ENCODE measurements around the gene ERVH48-1.
"Not testable (repeated sequence)": the region's sequence is repeated elsewhere in the genome, so short reads cannot be mapped to it uniquely, and the experiment has no call there.

The ERVH48-1 gene

DNA sequence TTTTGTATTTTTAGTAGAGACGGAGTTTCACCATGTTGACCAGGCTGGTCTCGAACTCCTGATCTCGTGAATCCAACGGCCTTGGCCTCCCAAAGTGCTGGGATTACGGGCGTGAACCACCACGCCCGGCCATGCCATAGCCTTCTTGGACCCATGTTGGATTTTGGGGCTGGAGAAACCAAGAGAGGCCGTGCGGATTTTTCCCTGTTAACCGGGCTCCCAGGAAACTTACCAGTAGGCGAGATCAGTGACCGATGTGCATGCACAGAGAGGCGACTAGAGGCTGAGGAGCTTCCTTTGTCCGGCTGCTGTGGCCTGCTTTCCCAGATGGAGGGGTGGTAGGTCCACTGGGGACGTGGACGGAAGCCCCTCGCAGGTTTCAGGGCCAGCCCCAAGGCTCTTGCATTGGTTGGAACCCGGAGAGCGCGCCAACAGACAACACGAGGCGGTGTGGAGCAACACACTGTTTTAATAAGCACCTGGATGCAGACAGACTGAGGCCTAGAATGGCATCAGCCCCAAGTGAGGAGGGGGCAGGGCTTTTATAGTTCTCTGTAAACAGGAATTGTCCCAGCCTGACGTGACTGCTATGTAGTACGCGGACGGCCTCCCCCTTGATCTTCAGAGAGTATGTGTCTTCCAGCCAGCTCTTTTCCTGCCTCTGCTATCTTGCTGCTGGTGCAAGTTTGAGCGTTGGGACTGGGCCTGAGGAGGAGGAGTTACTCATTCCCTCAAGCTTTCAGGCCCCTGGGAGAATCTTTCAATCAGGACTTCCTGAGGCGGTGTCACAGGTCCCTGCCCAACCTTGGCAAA is at the start of gene ERVH48-1:
ERVH48-1 (minus strand) TSS at position 517 of the 813 bp plus-strand sequence. CDS start 6,624 bp downstream, outside the sequence.
- no peak for DNase-seq (ENCODE audit: low spot score)

DNA sequence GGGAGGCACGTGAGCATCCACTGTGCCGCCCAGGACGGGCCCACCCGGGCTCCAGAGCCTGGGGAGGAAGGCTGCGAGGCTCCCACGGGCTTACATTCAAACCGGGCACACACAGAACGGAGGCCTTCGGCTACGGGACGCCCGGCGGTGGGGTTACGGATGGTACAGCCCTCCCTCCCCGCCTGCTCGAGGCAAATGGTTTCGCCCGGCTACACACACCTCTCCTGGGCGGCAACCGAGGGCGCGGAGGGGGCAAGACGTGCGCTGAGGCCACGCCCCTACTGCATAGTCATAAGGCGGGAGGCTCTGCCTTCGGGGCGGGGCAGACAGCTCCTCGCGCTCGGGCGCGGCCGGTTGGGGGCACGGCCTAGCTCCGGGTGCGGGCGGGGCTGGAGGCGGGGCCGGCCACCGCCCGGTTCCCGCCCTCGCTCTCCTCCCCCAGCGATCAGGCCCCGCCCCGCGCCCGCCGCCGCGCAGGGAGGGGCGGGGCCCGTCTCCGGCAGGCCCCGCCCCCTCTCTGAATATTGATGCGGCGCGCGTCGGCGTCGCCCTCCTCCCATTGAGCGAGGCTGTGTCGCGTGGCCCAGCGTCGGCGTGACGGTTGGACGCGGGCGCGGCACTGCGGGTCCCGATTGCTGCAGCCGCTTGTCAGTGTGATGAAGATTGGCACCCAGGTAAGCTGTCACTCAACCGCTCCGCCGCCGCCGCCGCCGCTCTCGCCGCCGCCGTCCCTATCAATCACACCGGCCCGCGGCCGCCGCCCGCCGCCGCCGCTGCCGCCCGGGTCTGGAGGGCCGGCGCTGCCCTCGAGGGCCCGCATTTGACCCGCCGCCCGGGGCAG is 48.8 kb upstream of the ERVH48-1 start, which contains the start of gene PKNOX1:
PKNOX1 (plus strand) TSS at position 572 of the 841 bp plus-strand sequence. CDS start 29,820 bp downstream, outside the sequence.
- peak; percentile 97 for DNase-seq (ENCODE audit: low spot score)

DNA sequence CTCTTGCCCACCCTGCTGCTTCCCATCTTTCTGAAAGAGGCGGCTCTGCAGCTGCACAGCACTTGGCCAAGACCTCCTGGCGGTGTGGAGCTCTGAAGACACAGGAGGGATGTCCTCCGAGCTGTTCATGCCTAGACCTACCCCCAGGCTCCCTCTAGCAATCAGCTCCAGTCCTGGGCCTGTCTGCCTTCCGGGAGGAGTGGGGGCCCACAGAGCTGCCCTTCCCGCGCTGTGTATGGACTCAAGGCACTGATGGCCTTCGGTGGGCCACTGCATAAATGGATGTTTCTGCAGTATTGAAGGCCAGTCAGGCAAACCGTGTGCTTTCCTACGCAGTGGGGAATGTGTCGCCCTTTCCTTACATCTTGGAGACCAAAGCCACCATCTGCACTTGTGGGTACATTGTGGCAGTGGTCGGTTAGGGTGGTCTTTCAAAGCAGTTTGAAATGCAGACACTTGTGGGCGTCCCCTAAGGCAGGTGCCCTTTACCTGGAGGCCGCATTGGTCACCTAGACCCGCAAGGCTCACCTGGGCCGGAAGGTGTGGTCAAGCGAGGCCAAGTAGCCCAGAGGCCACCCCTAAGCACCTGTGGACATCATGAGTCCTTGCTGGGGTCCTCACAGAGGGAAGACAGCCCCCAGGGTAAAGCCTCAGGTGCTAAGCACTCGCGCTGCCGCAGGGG is 48.0 kb upstream of the ERVH48-1 start:
- no peak for DNase-seq (ENCODE audit: low spot score)

DNA sequence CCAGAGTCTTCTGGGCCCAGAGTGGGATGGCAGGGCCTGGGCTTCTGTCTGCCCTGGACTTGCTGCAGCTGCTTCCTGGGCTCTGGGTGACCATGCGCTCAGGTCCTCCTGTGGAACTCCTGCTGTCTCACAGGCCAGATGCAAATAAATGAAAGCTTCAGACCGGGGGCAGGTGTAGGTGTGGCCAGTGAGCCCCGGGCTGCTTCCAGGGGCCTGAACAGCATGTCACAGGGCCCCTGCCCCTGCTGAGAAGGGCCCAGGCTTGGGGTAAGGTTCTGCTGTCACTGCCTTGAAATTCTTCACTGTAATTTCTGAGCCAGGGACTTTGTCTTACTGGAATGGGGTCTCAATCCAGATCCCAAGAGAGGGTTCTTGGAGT is 46.5 kb upstream of the ERVH48-1 start:
- DNase-seq (ENCODE audit: low spot score) = no peak

DNA sequence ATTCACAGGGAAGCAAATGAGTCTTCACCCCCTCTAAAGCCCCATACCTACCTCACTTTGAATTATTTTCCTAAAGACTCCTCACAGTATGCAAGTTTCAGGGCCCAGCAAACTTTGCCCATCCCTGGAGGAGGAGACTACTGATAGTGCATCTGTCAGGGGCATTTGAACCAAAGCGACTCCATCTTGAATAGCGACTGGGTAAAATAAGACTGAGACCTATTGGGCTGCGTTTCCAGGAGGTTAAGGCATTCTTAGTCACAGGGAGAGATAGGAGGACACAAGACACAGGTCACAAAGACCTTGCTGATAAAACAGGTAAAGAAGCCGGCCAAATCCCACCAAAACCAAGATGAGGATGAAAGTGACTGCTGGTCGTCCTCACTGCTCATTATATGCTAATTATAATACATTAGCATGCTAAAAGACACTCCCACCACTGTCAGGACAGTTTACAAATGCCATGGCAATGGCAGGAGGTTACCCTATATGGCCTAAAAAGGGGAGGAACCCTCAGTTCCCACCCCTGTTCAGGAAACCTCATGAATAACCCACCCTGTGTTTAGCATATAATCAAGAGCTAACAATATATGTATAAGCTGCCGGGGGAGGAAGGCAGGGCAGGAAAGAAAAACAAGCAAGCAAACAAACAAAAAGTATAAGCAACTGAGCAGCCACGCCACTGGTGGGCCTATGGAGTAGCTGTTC is 45.7 kb upstream of the ERVH48-1 start:
- no peak for DNase-seq (ENCODE audit: low spot score)

DNA sequence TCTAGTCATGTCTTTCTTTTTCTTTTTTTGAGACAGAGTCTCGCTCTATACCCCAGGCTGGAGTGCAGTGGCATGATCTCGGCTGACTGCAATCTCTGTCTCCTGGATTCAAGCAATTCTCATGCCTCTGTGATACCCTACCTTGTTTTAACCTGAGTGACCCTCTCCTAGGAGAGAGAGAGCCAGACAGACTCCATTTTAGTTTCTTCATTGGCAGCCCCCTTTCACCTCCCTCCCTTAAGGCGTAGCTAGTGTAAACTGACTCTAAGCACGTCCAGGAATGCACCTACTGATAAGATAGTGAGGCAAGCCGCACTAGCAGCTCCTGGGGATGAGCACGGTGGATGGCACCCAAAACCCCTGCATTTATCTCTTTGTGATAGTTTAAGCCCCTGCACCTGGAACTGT is 43.8 kb upstream of the ERVH48-1 start:
- DNase-seq (ENCODE audit: low spot score) = no peak

DNA sequence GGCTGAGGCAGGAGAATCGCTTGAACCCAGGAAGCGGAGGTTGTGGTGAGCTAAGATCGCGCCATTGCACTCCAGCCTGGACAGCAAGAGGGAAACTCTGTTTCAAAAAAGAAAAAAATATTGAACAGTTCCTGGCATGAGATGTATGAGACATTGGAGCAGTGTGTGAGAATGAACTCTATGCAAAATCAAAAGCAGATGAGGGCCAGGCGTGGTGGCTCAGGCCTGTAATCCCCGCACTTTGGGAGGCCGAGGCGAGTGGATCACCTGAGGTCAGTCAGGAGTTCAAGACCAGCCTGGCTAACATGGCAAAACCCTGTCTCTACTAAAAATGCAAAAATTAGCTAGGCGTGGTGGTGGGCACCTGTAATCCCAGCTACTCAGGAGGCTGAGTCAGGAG is 42.2 kb upstream of the ERVH48-1 start:
- not testable (repeated sequence) for DNase-seq (ENCODE audit: low spot score)

DNA sequence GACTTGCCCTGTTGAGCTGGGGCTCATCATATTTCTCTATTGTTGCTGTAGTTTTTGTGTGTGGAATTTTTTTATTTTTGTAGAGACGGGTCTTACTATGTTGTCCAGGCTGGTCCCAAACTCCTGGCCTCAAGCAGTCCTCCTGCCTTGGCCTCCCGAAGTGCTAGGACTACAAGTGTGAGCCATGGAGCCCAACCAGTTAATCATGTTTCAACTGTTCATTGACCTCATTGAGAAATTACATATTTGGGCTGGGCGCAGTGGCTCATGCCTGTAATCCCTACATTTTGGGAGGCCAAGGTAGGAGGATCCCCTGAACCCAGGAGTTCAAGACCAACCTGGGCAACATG is 39.8 kb upstream of the ERVH48-1 start:
- no peak for DNase-seq (ENCODE audit: low spot score)

DNA sequence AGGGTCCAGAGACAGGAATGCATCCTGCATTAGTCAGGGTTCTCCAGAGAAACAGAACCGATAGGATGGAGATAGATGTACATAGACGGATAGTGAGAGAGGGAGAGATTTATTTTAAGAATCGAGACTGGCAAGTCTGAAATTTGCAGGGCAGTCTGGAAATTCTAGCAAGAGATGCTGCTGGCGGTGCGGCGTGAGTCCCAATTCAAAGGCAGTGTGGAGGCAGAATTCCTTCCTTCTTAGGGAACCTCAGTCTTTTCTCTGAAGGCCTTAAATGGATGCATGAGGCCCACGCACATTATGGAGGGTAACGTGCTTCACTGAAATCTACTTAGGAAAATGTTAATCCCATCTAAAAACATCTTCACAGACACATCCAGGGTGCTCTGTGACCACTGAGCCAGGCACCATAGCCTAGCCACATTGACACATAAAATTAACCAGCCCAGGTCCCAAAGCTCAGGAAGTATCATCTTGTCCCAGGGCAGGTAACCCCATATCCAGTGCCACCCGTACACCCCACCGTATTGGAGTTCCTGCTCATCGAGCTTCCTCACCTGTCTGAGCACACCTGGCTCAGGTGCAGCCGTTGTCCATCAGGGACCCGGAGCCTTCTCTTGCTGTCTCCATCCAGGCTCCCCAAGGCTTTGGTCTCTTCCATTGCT is 39.2 kb upstream of the ERVH48-1 start:
- no peak for DNase-seq (ENCODE audit: low spot score)

DNA sequence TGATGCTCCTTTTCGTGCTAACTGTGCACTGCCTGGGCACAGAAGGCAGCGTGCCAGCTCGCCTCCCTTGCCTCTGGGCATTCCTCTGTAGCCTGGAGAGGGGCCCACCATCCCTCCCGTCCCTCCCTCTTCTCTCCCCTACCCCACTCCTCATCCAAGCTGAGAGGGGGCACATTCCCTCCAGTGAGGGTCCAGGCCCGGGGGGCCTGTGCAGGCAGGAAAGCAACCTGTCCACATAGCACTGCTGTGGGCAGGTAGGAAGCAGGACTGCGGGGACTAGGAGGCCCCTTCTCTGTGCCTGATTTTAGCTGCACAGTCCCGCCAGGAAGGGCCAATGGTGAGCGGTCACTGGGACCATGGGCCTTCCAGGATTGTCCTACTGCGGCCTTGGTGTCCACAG is 38.7 kb upstream of the ERVH48-1 start:
- DNase-seq (ENCODE audit: low spot score) = no peak

DNA sequence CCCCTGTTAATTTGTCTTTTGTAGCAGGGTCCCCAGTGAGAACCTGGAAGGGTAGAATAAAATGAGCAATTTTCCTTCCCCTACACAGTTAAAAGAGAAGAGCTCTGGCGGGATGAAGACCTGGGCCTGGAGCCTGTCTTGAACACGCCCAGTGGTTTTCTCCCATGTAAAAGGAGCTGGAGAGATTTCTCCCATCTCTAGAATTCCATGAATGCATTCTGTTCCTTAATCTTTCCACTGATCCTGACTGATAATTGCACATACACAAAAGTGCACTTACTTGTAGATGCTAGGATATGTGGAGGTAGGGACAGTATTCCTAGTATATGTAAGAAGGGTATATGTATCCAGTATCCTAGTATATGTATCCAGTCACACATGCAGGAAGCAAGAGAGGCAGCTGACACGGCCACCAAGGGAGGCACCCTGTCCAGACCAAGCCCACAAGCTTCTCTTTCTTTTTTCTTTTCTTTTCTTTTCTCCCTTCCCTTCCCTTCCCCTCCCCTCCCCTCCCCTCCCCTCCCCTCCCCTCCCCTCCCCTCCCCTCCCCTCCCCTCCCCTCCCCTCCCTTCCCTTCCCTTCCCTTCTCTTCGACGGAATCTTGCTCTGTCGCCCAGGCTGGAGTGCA is 37.1 kb upstream of the ERVH48-1 start:
- no peak for DNase-seq (ENCODE audit: low spot score)

DNA sequence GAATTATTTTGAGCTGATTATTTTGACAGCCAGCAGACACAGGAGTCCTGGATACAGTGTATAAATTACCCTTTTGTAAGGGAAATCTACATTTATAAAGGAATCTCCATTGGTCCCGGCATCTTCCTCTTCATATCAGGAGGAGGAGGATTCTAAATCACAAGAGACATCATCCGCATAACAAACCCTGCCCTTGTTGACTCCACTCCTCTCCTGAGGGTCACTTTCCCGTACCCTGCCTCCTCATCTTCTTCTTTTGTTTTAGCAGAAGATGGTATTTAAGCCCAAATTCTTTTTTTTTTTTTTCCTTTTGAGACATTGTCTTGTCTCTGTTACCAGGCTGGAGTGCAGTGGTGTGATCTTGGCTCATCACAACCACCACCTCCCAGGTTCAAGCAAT is 34.3 kb upstream of the ERVH48-1 start:
- DNase-seq (ENCODE audit: low spot score) = peak; percentile 59

DNA sequence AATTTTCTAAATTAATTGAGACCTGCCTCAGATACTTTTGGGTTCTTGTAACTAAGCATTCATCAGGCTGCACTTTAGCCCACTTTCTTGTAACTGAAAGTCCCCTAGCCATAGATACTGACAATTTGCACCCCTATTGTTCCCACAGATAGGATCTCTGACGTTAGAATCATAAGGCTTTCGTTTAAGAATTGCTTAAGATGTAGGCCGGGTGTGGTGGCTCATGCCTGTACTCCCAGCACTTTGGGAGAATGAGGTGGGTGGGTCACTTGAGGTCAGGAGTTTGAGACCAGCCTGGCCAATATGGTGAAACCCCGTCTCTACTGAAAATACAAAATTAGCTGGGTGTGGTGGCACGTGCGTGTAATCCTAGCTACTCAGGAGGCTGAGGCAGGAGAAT is 32.7 kb upstream of the ERVH48-1 start:
- DNase-seq (ENCODE audit: low spot score) = not testable (repeated sequence)

DNA sequence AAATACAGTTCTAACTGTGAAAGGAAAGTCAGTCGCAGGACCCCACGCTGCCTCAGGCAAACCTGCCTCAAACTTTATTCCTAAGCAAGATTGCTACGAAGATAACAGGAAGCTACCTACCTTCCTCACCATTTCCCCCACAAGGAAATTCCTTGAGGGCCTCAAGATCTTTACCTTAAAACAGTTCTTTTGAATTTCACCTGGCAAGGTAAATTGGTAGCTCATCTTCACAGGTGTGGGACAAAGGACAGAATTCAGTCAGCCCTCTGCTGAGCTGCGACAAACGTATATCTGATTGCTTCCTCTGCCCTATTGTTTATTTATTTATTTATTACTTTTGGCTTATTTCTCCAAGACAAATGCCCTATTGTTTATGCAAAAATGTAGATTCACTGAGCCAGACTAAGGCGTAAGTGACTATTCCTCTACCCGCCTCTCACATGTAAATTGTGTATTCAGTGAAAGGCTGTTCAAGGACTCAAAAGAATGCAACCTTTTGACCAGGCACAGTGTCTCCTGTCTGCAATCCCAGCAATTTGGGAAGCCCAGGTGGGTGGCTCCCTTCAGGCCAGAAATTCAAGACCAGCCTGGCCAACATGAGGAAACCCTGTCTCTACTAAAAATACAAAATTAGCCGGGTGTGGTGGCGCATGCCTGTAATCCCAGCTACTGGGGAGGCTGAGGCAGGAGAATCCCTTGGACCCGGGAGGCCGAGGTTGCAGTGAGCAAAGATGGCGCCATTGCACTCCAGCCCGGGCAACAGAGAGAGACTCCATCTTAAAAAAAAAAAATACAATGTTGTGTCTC is 31.6 kb upstream of the ERVH48-1 start:
- DNase-seq (ENCODE audit: low spot score) = no peak

DNA sequence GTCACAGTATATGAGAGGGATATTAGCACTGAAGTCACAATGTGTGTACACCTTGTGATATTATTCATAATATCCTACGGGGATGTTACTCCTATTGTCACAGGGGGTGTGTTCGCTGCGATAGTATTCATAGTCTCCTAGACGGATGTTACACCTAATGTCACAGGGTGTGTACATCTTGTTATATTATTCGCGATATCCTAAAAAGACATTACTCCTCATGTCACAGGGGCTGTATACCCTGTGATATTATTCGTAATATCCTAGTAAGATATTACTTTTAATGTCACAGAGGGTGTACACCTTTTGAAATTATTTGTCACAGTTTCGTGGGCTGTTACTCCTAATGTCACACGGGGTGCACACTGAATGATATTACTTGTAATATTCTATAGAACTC is 25.8 kb upstream of the ERVH48-1 start:
- not testable (repeated sequence) for DNase-seq (ENCODE audit: low spot score)

DNA sequence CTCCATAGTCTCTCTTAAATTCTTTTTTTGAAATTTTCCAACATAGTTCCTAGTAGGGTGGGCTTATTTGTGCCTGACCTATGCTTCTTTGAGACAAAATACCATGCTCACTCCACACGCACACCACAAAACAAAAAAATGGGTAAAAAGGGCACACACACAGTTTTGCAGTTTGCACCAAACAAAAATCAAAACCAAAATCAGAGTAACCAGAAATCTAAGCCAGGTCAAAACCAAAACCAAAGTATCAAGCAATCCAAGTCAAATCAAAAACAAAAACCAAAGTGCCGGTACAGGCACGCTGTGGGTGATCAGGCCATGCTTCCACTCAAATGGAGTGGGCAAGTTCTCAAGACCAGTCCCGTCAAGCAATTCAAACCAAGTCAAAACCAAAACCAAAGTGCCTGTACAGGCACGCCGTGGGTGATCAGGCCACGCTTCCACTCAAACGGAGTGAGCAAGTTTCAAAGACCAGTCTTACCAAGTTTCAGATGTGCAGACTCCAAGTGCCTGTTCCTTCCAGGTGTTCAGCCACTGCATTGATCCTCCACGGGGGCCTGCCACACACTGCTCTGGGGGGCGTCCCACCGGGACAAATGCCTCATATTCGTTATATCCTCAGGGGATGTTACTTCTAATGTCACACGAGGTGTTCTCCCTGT is 23.8 kb upstream of the ERVH48-1 start:
- not testable (repeated sequence) for DNase-seq (ENCODE audit: low spot score)

DNA sequence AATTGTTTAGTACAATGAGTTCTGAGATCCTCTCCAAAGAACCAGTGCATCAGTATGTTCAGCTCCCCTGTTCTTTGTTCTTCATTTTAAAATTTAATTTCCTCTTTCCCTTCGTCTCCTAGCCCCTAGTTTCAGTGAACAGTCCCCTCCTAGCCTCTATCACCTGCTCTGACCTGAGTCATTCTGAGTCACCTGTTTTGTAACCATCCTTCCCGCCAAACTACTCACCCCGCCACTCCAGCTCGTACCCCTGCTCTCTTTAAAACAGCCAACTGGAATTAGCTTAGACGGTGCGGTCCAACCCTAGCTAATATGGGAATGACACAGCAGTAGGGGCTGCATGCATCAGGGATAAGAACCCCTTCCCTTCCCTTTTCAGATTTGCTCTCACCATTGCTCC is 16.8 kb upstream of the ERVH48-1 start:
- no peak for DNase-seq (ENCODE audit: low spot score)

DNA sequence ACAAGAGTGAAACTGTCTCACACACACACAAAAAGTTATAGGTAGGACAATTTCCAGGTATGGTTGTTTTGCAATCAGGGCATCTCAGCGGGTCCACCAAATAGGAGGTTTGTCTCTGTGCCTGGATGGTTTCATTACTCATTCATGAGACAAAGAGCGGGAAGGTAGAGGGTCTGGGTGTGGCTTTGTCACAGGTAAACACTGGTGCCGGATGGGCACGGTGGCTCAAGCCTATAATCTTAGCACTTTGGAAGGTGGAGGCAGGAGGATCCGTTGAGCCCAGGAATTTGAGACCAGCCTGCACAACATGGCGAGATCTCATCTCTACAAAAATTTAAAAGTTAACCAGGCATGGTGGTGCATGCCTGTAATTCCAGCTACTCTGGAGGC is 16.3 kb upstream of the ERVH48-1 start:
- no peak for DNase-seq (ENCODE audit: low spot score)

DNA sequence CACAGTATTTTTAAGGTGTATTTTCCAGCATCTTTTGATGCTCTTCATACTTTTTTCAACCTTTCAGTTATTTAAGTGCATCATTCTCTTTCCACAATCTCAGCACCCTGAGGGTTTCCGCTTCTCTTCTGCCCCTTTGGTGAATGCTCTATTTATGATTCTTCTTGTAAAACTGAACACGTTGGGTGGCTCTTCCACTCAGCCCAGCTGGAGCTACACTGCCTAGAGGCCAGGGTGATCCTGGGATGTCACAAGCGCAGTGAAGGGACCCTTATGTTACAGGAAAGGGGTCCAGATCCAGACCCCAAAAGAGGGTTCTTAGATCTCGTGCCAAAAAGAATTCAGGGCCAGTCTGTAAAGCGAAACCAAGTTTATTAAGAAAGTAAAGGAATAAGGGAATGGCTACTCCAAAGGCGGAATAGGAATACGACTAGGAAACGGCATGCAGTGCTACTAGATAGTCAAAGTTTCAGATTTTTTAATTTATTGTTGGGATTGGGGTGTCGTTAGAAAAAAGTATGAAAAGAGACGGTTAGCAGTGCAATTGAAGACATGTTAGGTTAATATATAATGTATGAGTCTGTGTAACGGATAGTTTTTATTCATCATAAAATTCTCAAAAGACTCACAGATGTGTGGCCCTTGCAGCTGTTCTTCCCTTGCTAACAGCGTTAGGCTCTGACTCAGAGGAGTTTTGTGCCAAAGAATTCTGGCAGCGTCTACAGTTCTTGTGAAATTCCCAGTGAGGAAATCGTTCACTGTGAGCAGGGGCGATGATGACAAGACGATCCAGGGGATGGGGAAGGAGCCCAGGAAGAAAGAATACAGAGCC is 14.4 kb upstream of the ERVH48-1 start:
- DNase-seq (ENCODE audit: low spot score) = no peak

Data from iPS-NIHi11 (cell line).